Measurements from ENCODE around the gene OBP2A.

OBP2A gene

GRCh38 chr9:135552698-135553171 is 6.8 kb downstream of the OBP2A start:
- H3K4me3 ChIP-seq (ENCODE audit: low read depth, low read length): no peak overlapping the region
- no peak for TF ChIP-seq CTCF (conservative IDR thresholded peaks at IDR 0.05; ENCODE audit: low read depth, low read length)
- no peak for DNase-seq (ENCODE audit: low read depth)

- no peak for DNase-seq (ENCODE audit: low read depth)
Observed at GRCh38 chr9:135554718-135555117, 8.8 kb downstream of the OBP2A start.

GRCh38 chr9:135555203-135555602 is 9.3 kb downstream of the OBP2A start:
- no peak for TF ChIP-seq CTCF (conservative IDR thresholded peaks at IDR 0.05; ENCODE audit: low read depth, low read length)
- H3K4me3 ChIP-seq (ENCODE audit: low read depth, low read length): no peak overlapping the region
- DNase-seq (ENCODE audit: low read depth): no peak

More at GRCh38 chr9:135554718-135555117, 8.8 kb downstream of the OBP2A start:
- H3K4me3 ChIP-seq (ENCODE audit: low read depth, low read length): no peak overlapping the region
- no peak for TF ChIP-seq CTCF (conservative IDR thresholded peaks at IDR 0.05; ENCODE audit: low read depth, low read length)

GRCh38 chr9:135555910-135556309 is 10.0 kb downstream of the OBP2A start:
- TF ChIP-seq CTCF (conservative IDR thresholded peaks at IDR 0.05; ENCODE audit: low read depth, low read length): no peak
- H3K4me3 ChIP-seq (ENCODE audit: low read depth, low read length): no peak overlapping the region
- no peak for DNase-seq (ENCODE audit: low read depth)

GRCh38 chr9:135559606-135560005 is 13.7 kb downstream of the OBP2A start:
- DNase-seq (ENCODE audit: low read depth): no peak
- no peak overlapping the region for H3K4me3 ChIP-seq (ENCODE audit: low read depth, low read length)
- no peak for TF ChIP-seq CTCF (conservative IDR thresholded peaks at IDR 0.05; ENCODE audit: low read depth, low read length)

- H3K4me3 ChIP-seq (ENCODE audit: low read depth, low read length): no peak within 1 kb of the TSS
- TF ChIP-seq CTCF (conservative IDR thresholded peaks at IDR 0.05; ENCODE audit: low read depth, low read length): no peak
- no peak for DNase-seq (ENCODE audit: low read depth)
Observed at GRCh38 chr9:135561391-135562234, 15.7 kb downstream of the OBP2A start, which contains the start of gene PAEP. Gene PAEP (plus strand): TSS chr9:135561756.
